HCT116 (cell line): Measurements from ENCODE around the gene SNRPA. TPM values are rescaled to one million over a fixed set of nuclear protein-coding genes. Genes with fewer than 3 reads are reported as not detected.

Experiments
- ATAC-seq: fragments of 200-7000 bp; cut with Tn5 transposase; 2 replicates; pipeline ENCODE4 v1.9.1; 2020; ENCODE audit warnings: mild to moderate bottlenecking, moderate library complexity
- BruUV-seq: library from RNA; stranded (reverse); fragments of 400-500 nt; replicated peaks from 2 replicates; lab custom pipeline; 2021; lab: Mats Ljungman, UMichigan
- CTCF ChIA-PET: fragments of 300-600 bp; sonication (Branson Sonifier 250); formaldehyde crosslinking; loops from one replicate; lab custom pipeline; 2021; ENCODE audit warnings: antibody characterized with exemption; lab: Charles Lee
- POLR2A ChIA-PET: fragments of 300-600, 350-600 bp; sonication (Branson Sonifier 250); formaldehyde crosslinking; loops from one replicate; lab custom pipeline; 2021; ENCODE audit warnings: antibody characterized with exemption; lab: Charles Lee
- RAD21 ChIA-PET, 2 experiments: fragments of 300-600 bp; sonication (Branson Sonifier 250); formaldehyde crosslinking; loops; one replicate each; lab custom pipeline; 2023; ENCODE audit warnings: low total read pairs in 2 of 2; ENCODE audit not compliant: uncharacterized antibody in 2 of 2, unreplicated experiment in 2 of 2, low non-redundant PET in 1 of 2; lab: Charles Lee
- DNase-seq: peaks from one replicate; pipeline ENCODE4 v3.0.0-alpha.2; 2010; ENCODE audit warnings: low read depth, low spot score
- H2AFZ ChIP-seq: fragments of 200-600 bp; shearing (Covaris generic), sonication (generic); 2 replicates; pipeline ENCODE4 v1.6.1; 2017; ENCODE audit warnings: low read depth, mixed run types, mixed read lengths, antibody characterized with exemption, low read length; ENCODE audit not compliant: poor library complexity, severe bottlenecking
- H3K27ac ChIP-seq: 2 replicates; pipeline ENCODE4 v1.5.1; 2012; ENCODE audit warnings: low read depth, low read length
- H3K27me3 ChIP-seq: fragments of 200-600 bp; sonication (generic); 2 replicates; pipeline ENCODE4 v1.6.1; 2016; ENCODE audit warnings: mixed run types, low read length, mixed read lengths; ENCODE audit not compliant: insufficient read depth
- H3K36me3 ChIP-seq, 2 experiments: fragments of 200-500 bp in 1 of 2; fragments of 200-600 bp in 1 of 2; sonication (Bioruptor generic) in 1 of 2; sonication (generic) in 1 of 2; 2 replicates each; pipeline versions ENCODE4 v1.5.1 to v1.6.1; 2014 to 2016; ENCODE audit warnings: low read length in 2 of 2, inconsistent platforms in 1 of 2, mixed read lengths in 1 of 2, mixed run types in 1 of 2; ENCODE audit not compliant: insufficient read depth in 2 of 2, control insufficient read depth in 1 of 2
- H3K4me1 ChIP-seq, 2 experiments: fragments of 200-600 bp in 1 of 2; sonication (generic) in 1 of 2; 2 replicates each; pipeline versions ENCODE4 v1.5.1 to v1.6.1; 2012 to 2017; ENCODE audit warnings: low read length in 2 of 2, inconsistent platforms in 1 of 2, mild to moderate bottlenecking in 1 of 2, mixed read lengths in 1 of 2, mixed run types in 1 of 2, moderate library complexity in 1 of 2; ENCODE audit not compliant: insufficient read depth in 2 of 2, control insufficient read depth in 1 of 2
- H3K4me2 ChIP-seq: fragments of 200-600 bp; sonication (generic); 2 replicates; pipeline ENCODE4 v1.6.1; 2017; ENCODE audit warnings: mixed run types, low read length, mixed read lengths
- H3K4me3 ChIP-seq, 2 experiments: fragments of 200-600 bp in 1 of 2; sonication (generic) in 1 of 2; replicated peaks in 1 of 2; 2 replicates each; pipeline ENCODE4 v1.5.1; 2011 to 2016; ENCODE audit warnings: low read length in 2 of 2, control low read depth in 1 of 2, low read depth in 1 of 2, mild to moderate bottlenecking in 1 of 2, mixed read lengths in 1 of 2, mixed run types in 1 of 2
- H3K79me2 ChIP-seq: fragments of 200-600 bp; sonication (generic); 2 replicates; pipeline ENCODE4 v1.6.1; 2017; ENCODE audit warnings: mild to moderate bottlenecking, mixed run types, low read length, moderate library complexity, mixed read lengths; ENCODE audit not compliant: insufficient read depth
- H3K9ac ChIP-seq: fragments of 200-600 bp; sonication (generic); 2 replicates; pipeline ENCODE4 v1.6.1; 2016; ENCODE audit warnings: low read length, mixed read lengths
- H3K9me2 ChIP-seq: fragments of 200-600 bp; sonication (generic), shearing (Covaris generic); 2 replicates; pipeline ENCODE4 v1.6.1; 2017; ENCODE audit warnings: mixed run types, mild to moderate bottlenecking, moderate library complexity; ENCODE audit not compliant: insufficient read depth
- H3K9me3 ChIP-seq, 2 experiments: fragments of 200-500 bp in 1 of 2; fragments of 200-600 bp in 1 of 2; sonication (Bioruptor generic) in 1 of 2; sonication (generic) in 1 of 2; 2 replicates each; pipeline ENCODE4 v1.6.1; 2014 to 2017; ENCODE audit warnings: low read length in 2 of 2, mixed read lengths in 2 of 2, inconsistent platforms in 1 of 2, low read depth in 1 of 2, mild to moderate bottlenecking in 1 of 2, mixed run types in 1 of 2, moderate library complexity in 1 of 2; ENCODE audit not compliant: control insufficient read depth in 1 of 2, insufficient read depth in 1 of 2
- H4K20me1 ChIP-seq: fragments of 200-600 bp; sonication (generic), shearing (Covaris generic); 2 replicates; pipeline ENCODE4 v1.6.1; 2017; ENCODE audit warnings: mixed run types, mild to moderate bottlenecking, moderate library complexity; ENCODE audit not compliant: insufficient read depth
- CBX3 ChIP-seq: IDR thresholded peaks from 2 replicates; pipeline ENCODE4 v1.6.1; 2012; ENCODE audit warnings: low read depth
- CEBPB ChIP-seq: IDR thresholded peaks from 2 replicates; pipeline ENCODE4 v1.6.1; 2012; ENCODE audit warnings: low read depth
- EZH2 ChIP-seq: fragments of 200-600 bp; sonication (generic); IDR thresholded peaks from 2 replicates; pipeline ENCODE4 v1.6.1; 2017; ENCODE audit warnings: antibody characterized with exemption, mixed run types
- EZH2phosphoT487 ChIP-seq: fragments of 200-600 bp; IDR thresholded peaks from 2 replicates; pipeline ENCODE4 v1.6.1; 2018; ENCODE audit warnings: antibody characterized with exemption, borderline replicate concordance
- POLR2A ChIP-seq: IDR thresholded peaks from 2 replicates; pipeline ENCODE4 v1.7.0; 2011; ENCODE audit warnings: borderline replicate concordance; ENCODE audit not compliant: insufficient read depth, insufficient read length; ENCODE audit errors: extremely low read depth
- REST ChIP-seq: IDR thresholded peaks from 2 replicates; pipeline ENCODE4 v1.6.1; 2012; ENCODE audit warnings: low read depth
- SIN3A ChIP-seq: IDR thresholded peaks from 2 replicates; pipeline ENCODE4 v1.6.1; 2012; ENCODE audit warnings: low read depth
- SP1 ChIP-seq: IDR thresholded peaks from 2 replicates; pipeline ENCODE4 v1.6.1; 2012; ENCODE audit warnings: low read depth
- SRF ChIP-seq: IDR thresholded peaks from 2 replicates; pipeline ENCODE4 v1.6.1; 2012; ENCODE audit warnings: low read depth
- ZBTB33 ChIP-seq: IDR thresholded peaks from 2 replicates; pipeline ENCODE4 v1.6.1; 2011; ENCODE audit warnings: mild to moderate bottlenecking, low read length, moderate library complexity; ENCODE audit not compliant: insufficient replicate concordance; ENCODE audit errors: extremely low read depth
- ZFX ChIP-seq: fragments of 450-650 bp; IDR thresholded peaks from 2 replicates; pipeline ENCODE4 v1.6.1; 2017
- ZNF274 ChIP-seq: fragments of 200-500 bp; sonication (Bioruptor generic); IDR thresholded peaks from 2 replicates; pipeline ENCODE4 v1.6.1; 2014; ENCODE audit warnings: mild to moderate bottlenecking, low read depth, low read length, inconsistent platforms
- intact Hi-C: fragments of 100-400 bp; cut with micrococcal nuclease; formaldehyde crosslinking; loops from 2 replicates; pipeline ENCODE4 v1.10.0; 2022
- total RNA-seq: library from RNA; stranded (reverse); gene quantifications from one replicate; pipeline ENCODE4 v1.2.1, GENCODE V29; 2021; ENCODE audit not compliant: unreplicated experiment
- TF ChIP-seq, protein P1 (sequence below): IDR thresholded peaks from 2 replicates; pipeline ENCODE4 v1.6.1; 2012

The SNRPA gene
- total RNA-seq, 1 experiment from 2014 or later, result 170 TPM

- ChIA-PET CTCF (interaction anchor here (1.2 to 2.4 kb wide), 5 partner anchors 9 to 144 kb away, joined by 5 to 17 read pairs (median 6); partner anchors contain the start of genes ACTMAP, EGLN2 and SNRPA), RAD21 (no interaction called here), POLR2A (interaction anchor here (1.0 to 3.1 kb wide), 7 partner anchors 9 to 62 kb away, joined by 3 to 24 read pairs (median 5); partner anchors contain the start of genes ACTMAP, COQ8B, EGLN2 and ITPKC)
- no peak for DNase-seq
- TSS peak; percentile 48 for BruUV-seq
- Histone ChIP-seq H3K4me1 (peaks cover 15 to 34% of the 10 kb centered on the region in 2 experiments), H3K9me3 (no peaks in the 10 kb centered on the region), H3K4me2 (peak overlapping the region; percentile 81), H3K27ac (peak overlapping the region; percentile 92), H3K36me3 (no peaks in the 10 kb centered on the region), H3K27me3 (no peaks in the 10 kb centered on the region), H3K79me2 (no peaks in the 10 kb centered on the region), H3K9me2 (no peaks in the 10 kb centered on the region), H3K4me3 (peak overlapping the region; percentile 50 to 68), H4K20me1 (no peaks in the 10 kb centered on the region), H2AFZ (peak overlapping the region; percentile 87), H3K9ac (peak overlapping the region; percentile 66)
- no peak for TF ChIP-seq ZBTB33
- TF ChIP-seq EZH2, result no peak
- ATAC-seq, result no peak
- intact Hi-C loops, result loop anchor here (1.0 kb wide), 1 partner anchor 20 kb away; no protein-coding TSS in a partner anchor
Measured at GRCh38 chr19:40778706-40779284, 27.8 kb downstream of the SNRPA start.

DNA sequence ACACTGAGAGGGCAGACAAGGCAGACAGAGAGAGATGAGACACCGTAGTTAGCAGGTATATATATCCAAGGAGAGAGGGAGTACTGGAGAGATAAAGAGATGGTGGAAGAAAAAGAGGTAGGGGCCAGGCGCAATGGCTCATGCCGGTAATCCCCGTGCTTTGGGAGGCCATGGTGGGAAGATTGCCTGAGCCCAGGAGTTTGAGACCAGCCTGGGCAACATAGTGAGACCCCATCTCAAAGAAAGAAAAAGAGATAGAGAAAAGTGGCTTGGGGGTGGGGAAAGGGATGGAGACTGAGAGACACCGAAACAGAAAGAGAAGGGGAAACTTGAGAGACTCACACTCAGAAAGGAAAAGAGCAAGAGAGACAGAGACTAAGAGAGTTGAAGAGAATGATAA, 29.6 kb downstream of the SNRPA start:
- Histone ChIP-seq H3K4me1 (peaks cover 12 to 24% of the 10 kb centered on the region in 2 experiments), H3K9me3 (no peaks in the 10 kb centered on the region), H3K9ac (no peak overlapping the region), H3K4me3 (no peak overlapping the region), H3K4me2 (no peak overlapping the region), H3K27me3 (no peaks in the 10 kb centered on the region), H3K36me3 (no peaks in the 10 kb centered on the region), H3K9me2 (no peaks in the 10 kb centered on the region), H4K20me1 (no peaks in the 10 kb centered on the region), H2AFZ (no peak overlapping the region), H3K27ac (no peak overlapping the region), H3K79me2 (no peaks in the 10 kb centered on the region)
- no TSS peak for BruUV-seq
- TF ChIP-seq, protein P1, sequence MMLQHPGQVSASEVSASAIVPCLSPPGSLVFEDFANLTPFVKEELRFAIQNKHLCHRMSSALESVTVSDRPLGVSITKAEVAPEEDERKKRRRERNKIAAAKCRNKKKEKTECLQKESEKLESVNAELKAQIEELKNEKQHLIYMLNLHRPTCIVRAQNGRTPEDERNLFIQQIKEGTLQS, result no peak
- TF ChIP-seq ZFX (no peak), POLR2A (no peak), SRF (no peak), SP1 (no peak), CEBPB (no peak), CBX3 (no peak), REST (no peak), SIN3A (no peak), EZH2 (no peak), EZH2phosphoT487 (no peak), ZNF274 (no peak)
- ChIA-PET POLR2A (no interaction called here), RAD21 (no interaction called here), CTCF (no interaction called here)
- intact Hi-C loops, result no loop called here
- ATAC-seq (no peak), DNase-seq (no peak)
